Nephron (organoid): ENCODE results near the gene MRPL48.

Source experiments
- H3K27ac Mint-ChIP-seq, 3 experiments: 2 replicates each; pipeline ENCODE4 v1.8.0; 2020; ENCODE audit warnings: mixed read lengths in 3 of 3, mild to moderate bottlenecking in 2 of 3, moderate library complexity in 1 of 3
- H3K27me3 Mint-ChIP-seq: 2 replicates; pipeline ENCODE4 v1.8.0; 2021; ENCODE audit warnings: low read depth, mild to moderate bottlenecking, moderate library complexity, mixed read lengths
- H3K36me3 Mint-ChIP-seq: 2 replicates; pipeline ENCODE4 v1.8.0; 2020; ENCODE audit warnings: low read depth, mixed read lengths
- H3K4me1 Mint-ChIP-seq: 2 replicates; pipeline ENCODE4 v1.8.0; 2020; ENCODE audit warnings: mixed read lengths
- H3K4me3 Mint-ChIP-seq, 3 experiments: 2 replicates each; pipeline ENCODE4 v1.8.0; 2020; ENCODE audit warnings: mild to moderate bottlenecking in 3 of 3, mixed read lengths in 3 of 3, moderate library complexity in 2 of 3
- H3K9me3 Mint-ChIP-seq: 2 replicates; pipeline ENCODE4 v1.8.0; 2020; ENCODE audit warnings: mixed read lengths
- CTCF ChIP-seq, 3 experiments: fragments of 200-600 bp; sonication (generic); IDR thresholded peaks; one replicate each; pipeline ENCODE4 v1.5.0; 2021; ENCODE audit warnings: antibody characterized with exemption in 3 of 3; ENCODE audit not compliant: unreplicated experiment in 3 of 3

The MRPL48 gene

DNA sequence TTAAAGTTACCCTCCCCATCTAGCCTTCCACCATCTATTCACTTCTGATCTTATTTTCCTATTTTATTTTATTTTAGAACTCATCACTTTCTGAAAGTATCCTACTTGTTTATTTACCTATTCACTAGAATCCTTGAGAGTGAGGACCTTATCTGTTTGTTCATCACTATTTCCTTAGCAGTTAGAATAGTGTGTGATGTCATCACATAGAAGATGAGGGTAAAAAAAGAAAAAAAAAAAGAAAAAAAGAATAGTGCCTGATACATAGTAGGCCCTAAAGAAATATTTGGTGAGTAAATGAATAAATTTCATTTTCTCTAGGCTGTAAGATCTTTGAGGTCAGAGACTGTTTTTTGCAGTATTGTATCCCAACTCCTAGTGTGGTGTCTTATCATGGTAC, 125.8 kb downstream of the MRPL48 start:
- Mint-ChIP-seq H3K4me3 (no peak overlapping the region), H3K27me3 (no peaks in the 10 kb centered on the region), H3K36me3 (peaks cover 46% of the 10 kb centered on the region), H3K27ac (no peak overlapping the region), H3K9me3 (no peaks in the 10 kb centered on the region), H3K4me1 (no peaks in the 10 kb centered on the region)
- TF ChIP-seq CTCF (IDR thresholded peaks at IDR 0.05; ENCODE audit: unreplicated experiment in 3 of 3): no peak

GRCh38 chr11:73914284-73914683, 126.6 kb downstream of the MRPL48 start:
- Mint-ChIP-seq H3K4me1 (no peaks in the 10 kb centered on the region), H3K4me3 (no peak overlapping the region), H3K36me3 (peaks cover 52% of the 10 kb centered on the region), H3K9me3 (no peaks in the 10 kb centered on the region), H3K27ac (no peak overlapping the region), H3K27me3 (no peaks in the 10 kb centered on the region)
- TF ChIP-seq CTCF (IDR thresholded peaks at IDR 0.05; ENCODE audit: unreplicated experiment in 3 of 3): no peak
